Esophagus squamous epithelium (tissue), 4 donors: Measurements from ENCODE around the gene SLC22A16.

ENCODE experiments used
- POLR2A ChIP-seq, 4 donors: fragments of 450-650 bp; IDR thresholded peaks; one replicate each; pipeline ENCODE4 v1.6.1; 2017; ENCODE audit warnings: antibody characterized with exemption in 4 of 4, mild to moderate bottlenecking in 4 of 4, moderate library complexity in 3 of 4
- TF ChIP-seq, protein P1 (sequence below), 6 experiments: fragments of 450-650 bp in 4 of 6; fragments of 200-600 bp in 2 of 6; sonication (generic) in 2 of 6; IDR thresholded peaks; one replicate each; pipeline ENCODE4 v1.5.1; 2016 to 2019; ENCODE audit warnings: antibody characterized with exemption in 6 of 6, mild to moderate bottlenecking in 4 of 6, moderate library complexity in 4 of 6

DNA sequence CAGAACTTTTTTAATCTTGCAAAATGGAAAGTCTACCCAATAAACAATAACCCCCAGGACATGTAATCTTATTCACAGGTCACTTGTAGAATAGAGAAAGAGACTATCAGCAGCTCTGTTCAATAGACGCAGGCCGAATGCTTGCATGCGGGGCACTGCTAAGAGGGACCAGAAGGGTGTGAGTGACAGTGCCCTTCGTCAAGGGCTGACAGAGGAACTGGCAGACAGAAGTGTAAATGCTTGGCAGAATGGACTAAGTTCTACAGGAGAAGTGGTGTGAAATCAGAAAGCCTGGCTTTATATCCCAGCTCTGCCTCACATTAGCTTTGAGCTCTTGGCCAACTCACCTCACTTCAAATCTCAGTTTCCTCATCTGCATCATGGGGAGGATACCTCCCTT is 82.0 kb downstream of the SLC22A16 start:
- TF ChIP-seq, protein P1, sequence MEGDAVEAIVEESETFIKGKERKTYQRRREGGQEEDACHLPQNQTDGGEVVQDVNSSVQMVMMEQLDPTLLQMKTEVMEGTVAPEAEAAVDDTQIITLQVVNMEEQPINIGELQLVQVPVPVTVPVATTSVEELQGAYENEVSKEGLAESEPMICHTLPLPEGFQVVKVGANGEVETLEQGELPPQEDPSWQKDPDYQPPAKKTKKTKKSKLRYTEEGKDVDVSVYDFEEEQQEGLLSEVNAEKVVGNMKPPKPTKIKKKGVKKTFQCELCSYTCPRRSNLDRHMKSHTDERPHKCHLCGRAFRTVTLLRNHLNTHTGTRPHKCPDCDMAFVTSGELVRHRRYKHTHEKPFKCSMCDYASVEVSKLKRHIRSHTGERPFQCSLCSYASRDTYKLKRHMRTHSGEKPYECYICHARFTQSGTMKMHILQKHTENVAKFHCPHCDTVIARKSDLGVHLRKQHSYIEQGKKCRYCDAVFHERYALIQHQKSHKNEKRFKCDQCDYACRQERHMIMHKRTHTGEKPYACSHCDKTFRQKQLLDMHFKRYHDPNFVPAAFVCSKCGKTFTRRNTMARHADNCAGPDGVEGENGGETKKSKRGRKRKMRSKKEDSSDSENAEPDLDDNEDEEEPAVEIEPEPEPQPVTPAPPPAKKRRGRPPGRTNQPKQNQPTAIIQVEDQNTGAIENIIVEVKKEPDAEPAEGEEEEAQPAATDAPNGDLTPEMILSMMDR (IDR thresholded peaks at IDR 0.05): no peak
- no peak for TF ChIP-seq POLR2A (IDR thresholded peaks at IDR 0.05)
